ENCODE results near the gene ATP10A. TPM values are rescaled to one million over a fixed set of nuclear protein-coding genes. Genes with fewer than 3 reads are reported as not detected.

Gene ATP10A
- polyA plus RNA-seq, 1 donor (not counting 4 experiments of a cell fraction or from before 2014, with no cell fraction given): not detected

GRCh38 chr15:25730918-25731317 is 132.2 kb downstream of the ATP10A start:
- Histone ChIP-seq H3K79me2 (ENCODE audit: control insufficient read depth, insufficient read depth, low read length) (no peaks in the 10 kb centered on the region), H3K4me1 (ENCODE audit: control insufficient read depth, extremely low read depth, insufficient read depth, low read length) (no peaks in the 10 kb centered on the region), H3K27me3 (ENCODE audit: control insufficient read depth, extremely low read depth, insufficient read depth, low read length) (no peaks in the 10 kb centered on the region), H3K4me3 (ENCODE audit: control insufficient read depth in 2 of 3, extremely low read depth in 1 of 3, insufficient read depth in 2 of 3, low read depth in 1 of 3, low read length in 3 of 3) (no peak overlapping the region), H4K20me1 (ENCODE audit: control insufficient read depth, extremely low read depth, insufficient read depth, low read length) (no peaks in the 10 kb centered on the region), H3K27ac (ENCODE audit: control insufficient read depth, insufficient read depth, low read length) (no peak overlapping the region), H3K36me3 (ENCODE audit: control insufficient read depth in 2 of 2, extremely low read depth in 1 of 2, insufficient read depth in 2 of 2, low read length in 2 of 2) (no peaks in the 10 kb centered on the region), H3K9me3 (ENCODE audit: control insufficient read depth, low read depth, low read length) (peaks cover 12% of the 10 kb centered on the region), H3K4me2 (ENCODE audit: control insufficient read depth, extremely low read depth, insufficient read depth, low read depth, low read length) (no peak overlapping the region), H3K9me1 (ENCODE audit: control insufficient read depth, extremely low read depth, insufficient read depth, low read length) (no peaks in the 10 kb centered on the region), H2AFZ (ENCODE audit: control insufficient read depth, low read length) (no peak overlapping the region), H3K9ac (ENCODE audit: control insufficient read depth, extremely low read depth, insufficient read depth, low read length) (no peak overlapping the region)
- dilution Hi-C loops (cut with MboI; ENCODE audit: extremely low pct_ligation_motif_present, low sequenced_read_pairs): no loop called here
- TF ChIP-seq CTCF (optimal IDR thresholded peaks at IDR 0.05 in 1 of 3, IDR thresholded peaks at IDR 0.05 in 1 of 3, conservative IDR thresholded peaks at IDR 0.05 in 1 of 3; ENCODE audit: extremely low read depth in 1 of 3, insufficient read depth in 2 of 3, low read length in 3 of 3) (no peak), EZH2 (IDR thresholded peaks at IDR 0.05; ENCODE audit: low read length) (no peak)
- DNase-seq (ENCODE audit: low read depth, low spot score) (no peak), FAIRE-seq (no peak)

GRCh38 chr15:25728816-25729215 is 134.3 kb downstream of the ATP10A start:
- H3K27me3 ChIP-seq (ENCODE audit: control insufficient read depth, extremely low read depth, insufficient read depth, low read length): no peaks in the 10 kb centered on the region
- H3K36me3 ChIP-seq (ENCODE audit: control insufficient read depth in 2 of 2, extremely low read depth in 1 of 2, insufficient read depth in 2 of 2, low read length in 2 of 2): no peaks in the 10 kb centered on the region
- H3K9me1 ChIP-seq (ENCODE audit: control insufficient read depth, extremely low read depth, insufficient read depth, low read length): no peaks in the 10 kb centered on the region
- dilution Hi-C loops (cut with MboI; ENCODE audit: extremely low pct_ligation_motif_present, low sequenced_read_pairs): no loop called here
- peaks cover 7% of the 10 kb centered on the region for H3K9me3 ChIP-seq (ENCODE audit: control insufficient read depth, low read depth, low read length)
- H3K79me2 ChIP-seq (ENCODE audit: control insufficient read depth, insufficient read depth, low read length): no peaks in the 10 kb centered on the region
- H2AFZ ChIP-seq (ENCODE audit: control insufficient read depth, low read length): no peak overlapping the region
- H3K9ac ChIP-seq (ENCODE audit: control insufficient read depth, extremely low read depth, insufficient read depth, low read length): no peak overlapping the region
- no peak overlapping the region for H3K27ac ChIP-seq (ENCODE audit: control insufficient read depth, insufficient read depth, low read length)
- no peak for FAIRE-seq
- no peaks in the 10 kb centered on the region for H4K20me1 ChIP-seq (ENCODE audit: control insufficient read depth, extremely low read depth, insufficient read depth, low read length)
- H3K4me2 ChIP-seq (ENCODE audit: control insufficient read depth, extremely low read depth, insufficient read depth, low read depth, low read length): no peak overlapping the region
- no peak overlapping the region for H3K4me3 ChIP-seq (ENCODE audit: control insufficient read depth in 2 of 3, extremely low read depth in 1 of 3, insufficient read depth in 2 of 3, low read depth in 1 of 3, low read length in 3 of 3)
- H3K4me1 ChIP-seq (ENCODE audit: control insufficient read depth, extremely low read depth, insufficient read depth, low read length): no peaks in the 10 kb centered on the region
- no peak for DNase-seq (ENCODE audit: low read depth, low spot score)
- TF ChIP-seq EZH2 (IDR thresholded peaks at IDR 0.05; ENCODE audit: low read length) (no peak), CTCF (optimal IDR thresholded peaks at IDR 0.05 in 1 of 3, IDR thresholded peaks at IDR 0.05 in 1 of 3, conservative IDR thresholded peaks at IDR 0.05 in 1 of 3; ENCODE audit: extremely low read depth in 1 of 3, insufficient read depth in 2 of 3, low read length in 3 of 3) (no peak)
